Measurements from ENCODE around the gene RPS6KA2. TPM values are rescaled to one million over a fixed set of nuclear protein-coding genes. Genes with fewer than 3 reads are reported as not detected.

The RPS6KA2 gene
- total RNA-seq, 4 donors from 2014 or later, result 55.4 to 119 (median 76.4) TPM

DNA sequence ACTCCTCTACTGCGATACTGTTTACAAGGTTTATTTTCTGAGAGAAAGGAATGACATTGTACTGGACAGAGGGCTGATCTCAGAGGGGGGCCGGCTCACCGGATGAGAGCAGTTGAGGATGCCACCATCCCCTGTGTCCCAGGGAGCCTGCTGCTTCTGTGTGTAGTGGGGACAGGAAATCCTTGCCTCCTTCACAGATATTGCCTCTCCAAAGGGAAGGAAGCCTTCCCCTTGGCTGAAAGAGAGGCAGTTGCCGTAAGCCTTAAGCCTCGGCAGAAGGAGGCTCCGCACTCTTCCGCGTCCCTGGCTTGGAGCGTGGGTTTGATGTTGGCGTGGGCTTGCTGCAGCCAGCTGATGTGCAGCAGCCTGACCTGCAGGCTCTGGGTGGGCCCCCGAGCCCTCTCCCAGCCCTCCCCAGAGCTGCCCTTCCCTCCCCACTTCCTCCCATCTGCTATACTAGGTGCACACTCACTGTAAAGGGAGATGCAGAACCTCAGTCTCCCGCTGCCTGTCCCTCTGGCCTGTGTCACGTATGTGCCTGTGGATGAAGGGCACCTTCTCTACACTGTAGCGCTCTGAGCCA is 45.7 kb upstream of the RPS6KA2 start:
- Histone ChIP-seq H3K4me3 (no peak overlapping the region), H3K27ac (no peak overlapping the region), H3K36me3 (no peaks in the 10 kb centered on the region), H3K27me3 (no peaks in the 10 kb centered on the region), H3K9me3 (no peaks in the 10 kb centered on the region), H3K4me1 (peaks cover 0 to 30% (median 0%) of the 10 kb centered on the region in 3 donors)
- WGBS, 2 donors (ENCODE audit: low coverage in 1 of 2), result 17 to 62% methylated on average over 2 to 6 of the region's 14 CpGs
- no peak for ATAC-seq
- no peak for TF ChIP-seq POLR2A (IDR thresholded peaks at IDR 0.05)
- TF ChIP-seq, protein P1, sequence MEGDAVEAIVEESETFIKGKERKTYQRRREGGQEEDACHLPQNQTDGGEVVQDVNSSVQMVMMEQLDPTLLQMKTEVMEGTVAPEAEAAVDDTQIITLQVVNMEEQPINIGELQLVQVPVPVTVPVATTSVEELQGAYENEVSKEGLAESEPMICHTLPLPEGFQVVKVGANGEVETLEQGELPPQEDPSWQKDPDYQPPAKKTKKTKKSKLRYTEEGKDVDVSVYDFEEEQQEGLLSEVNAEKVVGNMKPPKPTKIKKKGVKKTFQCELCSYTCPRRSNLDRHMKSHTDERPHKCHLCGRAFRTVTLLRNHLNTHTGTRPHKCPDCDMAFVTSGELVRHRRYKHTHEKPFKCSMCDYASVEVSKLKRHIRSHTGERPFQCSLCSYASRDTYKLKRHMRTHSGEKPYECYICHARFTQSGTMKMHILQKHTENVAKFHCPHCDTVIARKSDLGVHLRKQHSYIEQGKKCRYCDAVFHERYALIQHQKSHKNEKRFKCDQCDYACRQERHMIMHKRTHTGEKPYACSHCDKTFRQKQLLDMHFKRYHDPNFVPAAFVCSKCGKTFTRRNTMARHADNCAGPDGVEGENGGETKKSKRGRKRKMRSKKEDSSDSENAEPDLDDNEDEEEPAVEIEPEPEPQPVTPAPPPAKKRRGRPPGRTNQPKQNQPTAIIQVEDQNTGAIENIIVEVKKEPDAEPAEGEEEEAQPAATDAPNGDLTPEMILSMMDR (IDR thresholded peaks at IDR 0.05), result no peak
- TF ChIP-seq EP300 (IDR thresholded peaks at IDR 0.05), result no peak
- TF ChIP-seq POLR2AphosphoS5 (IDR thresholded peaks at IDR 0.05), result no peak

DNA sequence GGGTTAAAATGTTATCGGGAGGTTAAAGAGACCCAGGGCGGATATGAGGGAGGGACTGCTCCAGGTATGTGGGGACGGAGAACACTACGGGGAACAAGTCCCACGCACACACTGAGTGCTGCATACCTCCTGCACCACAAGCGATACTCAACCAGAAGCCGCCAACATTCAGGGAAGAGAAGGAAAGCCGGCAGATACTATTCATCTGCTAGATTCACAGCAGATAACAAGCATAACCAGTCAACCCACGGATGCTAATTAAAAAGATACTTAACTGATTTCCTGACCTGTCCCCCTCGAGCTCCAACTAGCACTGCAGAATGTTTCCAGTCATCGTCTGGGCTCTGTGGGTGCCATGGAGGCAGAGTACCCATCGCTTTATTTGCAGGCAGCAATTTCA is 45.1 kb upstream of the RPS6KA2 start:
- no peak for ATAC-seq
- no peaks in the 10 kb centered on the region for H3K36me3 ChIP-seq

DNA sequence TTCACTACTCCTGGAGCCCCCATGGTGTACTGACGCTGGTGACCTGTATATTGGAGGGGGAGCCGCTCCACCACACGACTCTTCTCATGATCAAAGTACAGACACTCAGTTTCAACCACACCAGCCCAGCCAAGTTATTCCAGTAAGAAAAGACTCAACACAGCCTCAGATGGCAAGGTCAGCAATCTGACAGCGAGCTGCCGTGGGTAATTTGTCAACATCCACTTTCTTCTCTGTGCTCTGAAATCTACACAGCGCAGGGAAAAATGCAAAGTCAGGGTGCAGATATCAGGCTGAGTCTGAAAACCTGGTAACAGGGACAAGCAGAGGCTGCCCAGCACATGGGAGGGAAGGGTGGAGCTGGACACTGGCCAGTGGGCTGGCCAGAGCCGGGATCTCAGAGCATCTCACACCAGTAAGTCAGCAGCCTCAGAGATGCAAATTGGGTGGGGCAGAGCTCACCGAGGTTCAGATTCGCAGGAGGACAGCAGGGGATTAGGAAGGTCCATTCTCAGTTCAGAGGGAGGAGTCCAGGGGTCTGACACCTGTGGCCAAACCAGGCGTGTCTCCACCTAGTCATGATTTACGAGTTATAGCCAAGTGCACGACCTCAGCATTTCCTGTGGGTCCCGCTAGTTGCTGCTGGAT is 44.5 kb upstream of the RPS6KA2 start:
- Histone ChIP-seq H3K9me3 (no peaks in the 10 kb centered on the region), H3K27me3 (no peaks in the 10 kb centered on the region), H3K36me3 (no peaks in the 10 kb centered on the region), H3K27ac (no peak overlapping the region), H3K4me1 (peaks cover 0 to 30% (median 0%) of the 10 kb centered on the region in 3 donors), H3K4me3 (no peak overlapping the region)
- ATAC-seq, result no peak
- WGBS, 2 donors (ENCODE audit: low coverage in 1 of 2), result 41 to 60% methylated on average over 1 to 9 of the region's 13 CpGs
- TF ChIP-seq EP300 (IDR thresholded peaks at IDR 0.05) (no peak), POLR2A (IDR thresholded peaks at IDR 0.05) (no peak), POLR2AphosphoS5 (IDR thresholded peaks at IDR 0.05) (no peak)
- TF ChIP-seq, protein P1 (IDR thresholded peaks at IDR 0.05), result no peak

More for the DNA sequence above, 45.1 kb upstream of the RPS6KA2 start:
- WGBS, 2 donors (ENCODE audit: low coverage in 1 of 2), result 56 to 78% methylated on average over 8 to 11 of the region's 12 CpGs
- no peak overlapping the region for H3K27ac ChIP-seq
- no peaks in the 10 kb centered on the region for H3K27me3 ChIP-seq
- H3K4me1 ChIP-seq, result peaks cover 0 to 30% (median 0%) of the 10 kb centered on the region in 3 donors
- no peaks in the 10 kb centered on the region for H3K9me3 ChIP-seq
- no peak overlapping the region for H3K4me3 ChIP-seq
- TF ChIP-seq EP300 (IDR thresholded peaks at IDR 0.05) (no peak), POLR2AphosphoS5 (IDR thresholded peaks at IDR 0.05) (no peak), POLR2A (IDR thresholded peaks at IDR 0.05) (no peak)
- TF ChIP-seq, protein P1 (IDR thresholded peaks at IDR 0.05), result no peak

DNA sequence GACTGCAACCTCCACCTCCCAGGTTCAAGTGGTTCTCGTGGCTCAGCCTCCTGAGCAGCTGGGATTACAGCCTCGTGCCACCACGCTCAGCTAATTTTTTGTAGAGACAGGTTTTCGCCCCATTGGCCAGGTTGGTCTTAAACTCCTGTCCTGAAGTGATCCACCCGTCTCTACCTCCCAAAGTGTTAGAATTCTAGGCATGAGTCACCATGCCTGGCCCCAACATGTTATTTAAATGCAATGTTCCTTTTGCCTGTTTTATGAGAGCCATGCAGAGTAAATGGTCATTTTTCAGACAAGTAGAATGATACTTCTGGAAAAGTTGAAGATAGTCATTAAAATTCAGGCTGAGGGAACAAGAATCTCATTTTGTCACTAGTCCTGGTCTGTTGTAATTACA is 43.8 kb upstream of the RPS6KA2 start:
- H3K4me1 ChIP-seq, result peaks cover 0 to 30% (median 0%) of the 10 kb centered on the region in 3 donors
- no peaks in the 10 kb centered on the region for H3K36me3 ChIP-seq
- H3K27ac ChIP-seq, result no peak overlapping the region
- ATAC-seq, result no peak
- H3K4me3 ChIP-seq, result no peak overlapping the region
- TF ChIP-seq, protein P1 (IDR thresholded peaks at IDR 0.05), result no peak
- 93 to 100% methylated on average over 2 to 5 of the region's 5 CpGs for WGBS, 2 donors (ENCODE audit: low coverage in 1 of 2)
- no peaks in the 10 kb centered on the region for H3K27me3 ChIP-seq
- H3K9me3 ChIP-seq, result no peaks in the 10 kb centered on the region

GRCh38 chr6:166670013-166670412 is 43.0 kb upstream of the RPS6KA2 start:
- WGBS, 2 donors (ENCODE audit: low coverage in 1 of 2), result no CpG with 5 or more reads among the region's 9 CpGs
- no peak for ATAC-seq
- H3K27ac ChIP-seq, result no peak overlapping the region
- no peak overlapping the region for H3K4me3 ChIP-seq
- no peaks in the 10 kb centered on the region for H3K9me3 ChIP-seq
- no peaks in the 10 kb centered on the region for H3K27me3 ChIP-seq
- TF ChIP-seq, protein P1 (IDR thresholded peaks at IDR 0.05), result no peak
- TF ChIP-seq POLR2A (IDR thresholded peaks at IDR 0.05), result no peak
- no peak for TF ChIP-seq POLR2AphosphoS5 (IDR thresholded peaks at IDR 0.05)
- TF ChIP-seq EP300 (IDR thresholded peaks at IDR 0.05), result no peak
- no peaks in the 10 kb centered on the region for H3K36me3 ChIP-seq
- H3K4me1 ChIP-seq, result peaks cover 0 to 30% (median 0%) of the 10 kb centered on the region in 3 donors

Data from gastroesophageal sphincter (tissue), 4 donors.